GM12878 (cell line): ENCODE results near the gene CCDC78. TPM values are rescaled to one million over a fixed set of nuclear protein-coding genes. Genes with fewer than 3 reads are reported as not detected.

ENCODE experiments used
- ATAC-seq: fragments of 200-7000 bp; cut with Tn5 transposase; 3 replicates; pipeline ENCODE4 v1.9.1; 2020; ENCODE audit warnings: mild to moderate bottlenecking, moderate library complexity
- BruUV-seq: library from RNA; stranded (reverse); fragments of 400-500 nt; replicated peaks from 2 replicates; lab custom pipeline; 2021; lab: Mats Ljungman, UMichigan
- CTCF ChIA-PET: fragments of 300-600 bp; sonication (Branson Sonifier 250); formaldehyde crosslinking; extraction: SDS; loops from one replicate; lab custom pipeline; 2021; ENCODE audit warnings: inconsistent platforms; lab: Yijun Ruan, JAX
- POLR2A ChIA-PET: fragments of 350-600 bp; formaldehyde crosslinking; extraction: SDS; loops from one replicate; lab custom pipeline; 2021; ENCODE audit warnings: inconsistent platforms; lab: Charles Lee
- RAD21 ChIA-PET: fragments of 300-600 bp; sonication (Branson Sonifier 250); formaldehyde crosslinking; loops from one replicate; lab custom pipeline; 2023; ENCODE audit warnings: antibody characterized with exemption; ENCODE audit not compliant: unreplicated experiment; lab: Charles Lee
- SMC1A ChIA-PET: fragments of 300-600 bp; sonication (Branson Sonifier 250); formaldehyde crosslinking; loops from one replicate; lab custom pipeline; 2023; ENCODE audit not compliant: unreplicated experiment, uncharacterized antibody; lab: Charles Lee
- DNase-seq: peaks from one replicate; pipeline ENCODE4 v3.0.0-alpha.2; 2011; ENCODE audit warnings: low read depth, low spot score
- FAIRE-seq: peaks from 3 replicates; lab custom pipeline; 2011; peaks lifted over from hg19 to GRCh38; lab: Jason Lieb, UNC
- H2AFZ ChIP-seq: 2 replicates; pipeline ENCODE4 v1.6.0; 2011; ENCODE audit warnings: low read depth, low read length, control low read depth; ENCODE audit not compliant: control insufficient read depth
- H3K27ac ChIP-seq: 2 replicates; pipeline ENCODE4 v1.5.1; 2011; ENCODE audit warnings: control low read depth; ENCODE audit not compliant: control insufficient read depth, insufficient read depth
- H3K27me3 ChIP-seq, 2 experiments: replicated peaks in 1 of 2; 2 replicates each; pipeline versions ENCODE4 v1.6.0 to v1.6.1; 2011; ENCODE audit warnings: low read length in 1 of 2; ENCODE audit not compliant: control insufficient read depth in 2 of 2, insufficient read depth in 2 of 2
- H3K36me3 ChIP-seq, 2 experiments: 2 replicates each; pipeline ENCODE4 v1.5.1; 2011; ENCODE audit warnings: low read length in 1 of 2; ENCODE audit not compliant: control insufficient read depth in 2 of 2, insufficient read depth in 2 of 2
- H3K4me1 ChIP-seq: 2 replicates; pipeline ENCODE4 v1.6.1; 2011; ENCODE audit warnings: mild to moderate bottlenecking, low read length, moderate library complexity, mixed read lengths; ENCODE audit not compliant: control insufficient read depth, insufficient read depth
- H3K4me2 ChIP-seq: 2 replicates; pipeline ENCODE4 v1.6.0; 2011; ENCODE audit warnings: control low read depth; ENCODE audit not compliant: control insufficient read depth, insufficient read depth
- H3K4me3 ChIP-seq: fragments of 200-600 bp; sonication (generic); 2 replicates; pipeline ENCODE4 v1.5.1; 2016
- H3K79me2 ChIP-seq: 2 replicates; pipeline ENCODE4 v1.6.0; 2011; ENCODE audit warnings: low read length; ENCODE audit not compliant: control insufficient read depth, insufficient read depth
- H3K9ac ChIP-seq: 2 replicates; pipeline ENCODE4 v1.8.0; 2011; ENCODE audit warnings: low read length, control low read depth, mixed read lengths; ENCODE audit not compliant: control insufficient read depth, insufficient read depth
- H3K9me3 ChIP-seq: replicated peaks from 3 replicates; pipeline ENCODE4 v1.5.1; 2011; ENCODE audit warnings: mild to moderate bottlenecking, low read length; ENCODE audit not compliant: control insufficient read depth, insufficient read depth
- H4K20me1 ChIP-seq: 2 replicates; pipeline ENCODE4 v1.6.0; 2011; ENCODE audit not compliant: control insufficient read depth, insufficient read depth
- CBX3 ChIP-seq: fragments of 200-600 bp; sonication (generic); IDR thresholded peaks from 2 replicates; pipeline ENCODE4 v1.6.1; 2016; ENCODE audit warnings: low read depth, borderline replicate concordance
- CTCF ChIP-seq, 3 experiments: IDR thresholded peaks in 2 of 3; conservative IDR thresholded peaks in 1 of 3; 2 replicates each; pipeline ENCODE4 v1.5.1; 2011; ENCODE audit warnings: low read depth in 3 of 3, low read length in 3 of 3, mild to moderate bottlenecking in 3 of 3, control low read depth in 2 of 3, moderate library complexity in 2 of 3, inconsistent platforms in 1 of 3, mixed read lengths in 1 of 3; ENCODE audit not compliant: control insufficient read depth in 2 of 3, insufficient read depth in 1 of 3; ENCODE audit errors: extremely low read depth in 1 of 3
- FOXM1 ChIP-seq: IDR thresholded peaks from 2 replicates; pipeline ENCODE4 v1.6.1; 2012; ENCODE audit warnings: low read depth, mild to moderate bottlenecking, inconsistent platforms, low read length, moderate library complexity
- HSF1 ChIP-seq: fragments of 150-350 bp; IDR thresholded peaks from 2 replicates; pipeline ENCODE4 v1.6.1; 2014; ENCODE audit warnings: mild to moderate bottlenecking, low read depth, low read length
- KDM1A ChIP-seq: fragments of 200-600 bp; sonication (generic); IDR thresholded peaks from 2 replicates; pipeline ENCODE4 v1.6.1; 2016; ENCODE audit warnings: borderline replicate concordance
- MXI1 ChIP-seq: fragments of 150-350 bp; IDR thresholded peaks from 2 replicates; pipeline ENCODE4 v1.6.1; 2011; ENCODE audit warnings: low read depth, mild to moderate bottlenecking, inconsistent platforms, low read length, improper control_type of control experiment
- TCF7 ChIP-seq: IDR thresholded peaks from 2 replicates; pipeline ENCODE4 v1.6.1; 2014; ENCODE audit warnings: antibody characterized with exemption, borderline replicate concordance
- ZBTB11 ChIP-seq: fragments of 450-650 bp; formaldehyde crosslinking; IDR thresholded peaks from 2 replicates; pipeline ENCODE4 v1.5.0; 2022; ENCODE audit warnings: mild to moderate bottlenecking, missing genetic modification characterization
- WGBS: methylation state at CpG from one replicate; pipeline ENCODE4 v1.1.6; 2016; ENCODE audit warnings: low lambda C conversion rate; ENCODE audit not compliant: insufficient replicate concordance, insufficient coverage; ENCODE audit errors: missing lambda C conversion rate; 5-methylcytosine and 5-hydroxymethylcytosine counted together
- in situ Hi-C: fragments of 300-500 bp; cut with MboI; formaldehyde crosslinking; loops from 9 replicates; pipeline ENCODE4 v1.14.3; 2018; ENCODE audit warnings: mixed read lengths
- intact Hi-C: fragments of 100-400 bp; cut with micrococcal nuclease; formaldehyde crosslinking; loops from one replicate; pipeline ENCODE4 v1.14.2; 2022; ENCODE audit not compliant: unreplicated experiment
- polyA plus RNA-seq, 11 experiments: library from polyadenylated mRNA; depleted of rRNA in 4 of 11; unstranded in 6 of 11; stranded (reverse) in 5 of 11; fragments of >200 nt; fragmentation: Nextera tagmentation in 4 of 11; fragmentation: Illumina TruSeq in 1 of 11; extraction: Ambion mirVana in 4 of 11; extraction: Trizol in 1 of 11; gene quantifications; 1 replicate in 1 of 11; 2 replicates in 10 of 11; pipeline versions ENCODE4 v1.2.1 to v1.2.3, GENCODE V29; 2011 to 2016; ENCODE audit warnings: inconsistent platforms in 2 of 11, missing spikeins in 2 of 11, low read depth in 1 of 11
- total RNA-seq, 4 experiments: library from RNA; depleted of rRNA in 3 of 4; stranded (reverse); fragments of >200 nt in 3 of 4; fragmentation: Illumina TruSeq in 1 of 4; extraction: Trizol in 1 of 4; gene quantifications; 2 replicates each; pipeline versions ENCODE4 v1.2.1 to v1.2.3, GENCODE V29; 2013 to 2021

CCDC78 gene
- total and polyA plus RNA-seq, 10 of the 15 experiments (the other 5 are each of a cell fraction or from before 2014, with no cell fraction given), result 0.10 to 26.2 (median 5.4) TPM

- H3K36me3 ChIP-seq, result peaks cover 7 to 9% of the 10 kb centered on the region in 2 experiments; a peak in 3 of 4 replicates
- H3K27ac ChIP-seq, result no peak overlapping the region
- in situ Hi-C loops (no loop called here), intact Hi-C loops (no loop called here)
- H3K4me2 ChIP-seq, result no peak overlapping the region
- no peak for TF ChIP-seq MXI1
- TF ChIP-seq FOXM1, result no peak
- TF ChIP-seq TCF7, result no peak
- TF ChIP-seq ZBTB11 (CRISPR knock-in tag), result no peak
- TF ChIP-seq HSF1, result no peak
- TF ChIP-seq CTCF (IDR thresholded peaks at IDR 0.05 in 2 of 3, conservative IDR thresholded peaks at IDR 0.05 in 1 of 3; ENCODE audit: control insufficient read depth in 2 of 3, extremely low read depth in 1 of 3, insufficient read depth in 1 of 3, low read depth in 3 of 3, low read length in 3 of 3), result no peak
- TF ChIP-seq KDM1A, result no peak
- TF ChIP-seq CBX3, result no peak
- SMC1A ChIA-PET, result interaction anchor here (1.2 kb wide), 1 partner anchor 16 kb away, joined by 3 read pairs; no protein-coding TSS in a partner anchor
- POLR2A ChIA-PET, result interaction anchor here (0.9 to 1.0 kb wide), 2 partner anchors 12 to 13 kb away, joined by 3 read pairs; no protein-coding TSS in a partner anchor
- peaks cover 31% of the 10 kb centered on the region for H3K4me1 ChIP-seq
- H2AFZ ChIP-seq, result no peak overlapping the region
- BruUV-seq, result no TSS peak
- H3K79me2 ChIP-seq, result no peaks in the 10 kb centered on the region; the same call in 1 of the 2 replicates
- H4K20me1 ChIP-seq, result no peaks in the 10 kb centered on the region
- CTCF ChIA-PET, result interaction anchor here (0.8 to 1.4 kb wide), 3 partner anchors 11 to 12 kb away, joined by 3 to 4 read pairs (median 4); partner anchors contain the start of gene ANTKMT
- RAD21 ChIA-PET, result no interaction called here
- no peak for FAIRE-seq
- no peak overlapping the region for H3K9ac ChIP-seq
- DNase-seq, result no peak
- H3K9me3 ChIP-seq, result no peaks in the 10 kb centered on the region
- H3K27me3 ChIP-seq, result no peaks in the 10 kb centered on the region
- ATAC-seq, result no peak
- 89% methylated on average over 12 of the region's 12 CpGs for WGBS
- H3K4me3 ChIP-seq, result no peak overlapping the region
These were observed 6.1 kb upstream of the CCDC78 start for GRCh38 chr16:732332-732731.
